GM12873 (cell line): ENCODE measurements around the gene CGNL1.

Source experiments
- CTCF ChIP-seq: IDR thresholded peaks from 2 replicates; pipeline ENCODE4 v1.5.1; 2012; ENCODE audit warnings: low read depth, mild to moderate bottlenecking, moderate library complexity, low read length, control low read depth; ENCODE audit not compliant: insufficient read depth; ENCODE audit errors: missing control alignments

The CGNL1 gene

DNA sequence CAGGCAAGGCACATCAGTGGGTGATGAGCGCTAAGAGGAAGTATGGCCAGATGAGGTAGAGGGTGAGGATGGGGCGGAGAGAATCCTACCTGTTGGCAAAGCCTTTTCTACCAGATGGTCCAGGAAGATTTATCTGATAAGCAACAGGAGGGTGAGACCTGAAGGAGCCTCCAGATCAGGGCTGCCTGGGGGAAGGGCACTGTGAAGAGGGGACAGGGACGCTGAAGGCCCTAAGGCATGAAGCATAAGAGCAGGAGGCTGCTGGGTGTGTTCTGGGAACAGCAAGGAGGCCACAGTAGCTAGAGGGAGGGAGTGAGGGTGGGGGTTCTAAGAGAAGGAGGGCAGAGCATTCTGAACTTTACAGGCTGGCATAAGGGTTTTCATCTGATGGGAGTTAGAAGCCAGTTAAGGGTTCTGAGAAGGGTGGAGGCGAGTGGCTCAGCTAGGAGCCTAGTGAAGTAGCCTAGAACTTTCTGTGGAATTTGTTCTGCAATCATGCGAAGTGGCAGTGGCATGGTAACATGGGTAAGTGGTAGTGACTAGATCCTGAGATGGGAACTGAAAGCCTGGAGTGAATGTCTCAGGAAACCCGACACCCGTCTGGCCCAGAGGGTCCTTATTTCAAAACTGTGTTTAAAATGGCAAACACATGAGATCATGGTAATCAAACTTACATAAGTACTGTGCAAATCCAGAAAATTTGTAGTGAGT, 29.9 kb downstream of the CGNL1 start:
- TF ChIP-seq CTCF = no peak

DNA sequence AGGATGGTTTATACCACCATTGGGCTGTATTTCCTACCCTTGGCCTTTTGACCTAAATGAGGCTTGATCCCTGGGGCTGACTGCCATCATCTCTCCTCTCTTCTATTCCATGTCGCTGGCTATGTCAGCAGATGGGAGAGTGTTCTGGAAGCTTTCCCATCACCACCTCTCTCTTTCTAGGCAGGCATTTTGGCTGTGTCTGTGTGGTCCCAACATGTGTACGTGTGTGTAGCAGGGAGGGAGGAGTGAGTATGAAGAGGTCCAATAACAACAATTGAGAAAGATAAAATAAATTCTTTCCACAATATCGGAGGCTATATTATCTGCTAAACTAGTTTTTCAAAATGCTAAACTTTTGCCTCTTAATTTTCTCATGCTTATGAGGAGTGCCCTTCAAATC, 34.1 kb downstream of the CGNL1 start:
- no peak for TF ChIP-seq CTCF

- no peak for TF ChIP-seq CTCF
Measured at GRCh38 chr15:57411945-57412768, 35.9 kb downstream of the CGNL1 start.

GRCh38 chr15:57415602-57416001, 39.3 kb downstream of the CGNL1 start:
- TF ChIP-seq CTCF = no peak

- no peak for TF ChIP-seq CTCF
Measured at GRCh38 chr15:57418635-57419034, 42.3 kb downstream of the CGNL1 start.

GRCh38 chr15:57419335-57419734, 43.0 kb downstream of the CGNL1 start:
- TF ChIP-seq CTCF = no peak

GRCh38 chr15:57421110-57421509, 44.8 kb downstream of the CGNL1 start:
- TF ChIP-seq CTCF = no peak
